NCI-H1092 treated with DMSO at 0.1 percent for 48 hours (cell line): Measurements from ENCODE around the gene LRRC8E.
"Not testable (repeated sequence)": the region's sequence is repeated elsewhere in the genome, so short reads cannot be mapped to it uniquely, and the experiment has no call there.

Experiments used
- DNase-seq: peaks from one replicate; lab custom pipeline; 2025; lab: John Stamatoyannopoulos, UW

Gene LRRC8E

DNA sequence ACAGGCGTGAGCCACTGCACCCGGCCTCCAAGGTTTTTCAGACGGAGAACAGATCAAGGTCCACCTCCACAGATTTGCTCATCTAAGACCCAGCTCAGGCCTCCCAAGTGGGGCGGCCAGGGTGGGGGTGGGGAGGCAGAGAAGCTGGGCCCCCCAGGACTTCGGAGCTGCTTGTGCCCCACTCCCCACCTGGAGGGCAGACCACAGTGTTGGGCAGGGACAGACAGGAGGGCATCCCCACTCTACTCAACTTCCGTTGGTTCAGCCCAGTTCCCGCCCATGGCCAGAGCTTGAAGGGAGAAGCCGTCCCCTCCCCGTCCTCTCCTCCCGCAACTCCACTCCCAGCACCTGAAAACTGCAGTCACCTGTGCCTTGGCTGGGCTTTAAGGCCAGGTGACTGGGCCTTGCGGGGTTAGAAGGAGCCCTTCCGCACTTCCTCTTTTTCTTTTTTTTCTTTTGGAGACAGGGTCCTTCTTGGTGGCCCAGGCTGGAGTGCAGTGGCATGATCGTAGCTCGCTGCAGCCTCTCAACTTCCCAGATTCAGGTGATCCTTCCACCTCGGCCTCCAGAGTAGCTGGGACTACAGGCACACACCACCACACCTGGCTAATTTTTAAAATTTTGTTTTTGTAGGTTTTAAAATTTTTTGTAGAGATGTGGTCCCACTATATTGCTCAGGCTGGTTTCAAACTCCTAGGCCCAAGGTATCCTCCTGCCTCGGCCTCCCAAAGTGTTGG lies 734 bp upstream of the LRRC8E start:
- DNase-seq = no peak

DNA sequence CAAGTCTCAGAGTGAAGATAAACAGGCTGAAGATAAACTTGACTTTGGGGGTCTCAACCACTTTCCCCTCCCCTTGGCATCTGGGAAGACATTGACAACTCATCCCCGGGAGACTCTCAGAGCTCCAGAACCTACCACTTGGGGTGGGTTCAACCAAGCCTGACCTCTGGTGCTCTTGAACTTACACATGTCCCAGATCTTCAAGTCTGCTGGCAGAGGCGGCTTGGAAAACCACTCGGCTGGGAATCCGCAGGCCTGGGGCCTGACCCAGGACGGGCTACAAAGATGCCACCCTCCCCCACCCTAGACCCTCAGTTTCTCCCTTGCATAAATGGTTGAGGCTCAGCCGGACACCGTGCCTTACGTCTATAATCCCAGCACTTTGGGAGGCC lies 512 bp downstream of the LRRC8E start:
- no peak for DNase-seq

- not testable (repeated sequence) for DNase-seq
These were observed 5.2 kb downstream of the LRRC8E start for GRCh38 chr19:7893362-7894101.

DNA sequence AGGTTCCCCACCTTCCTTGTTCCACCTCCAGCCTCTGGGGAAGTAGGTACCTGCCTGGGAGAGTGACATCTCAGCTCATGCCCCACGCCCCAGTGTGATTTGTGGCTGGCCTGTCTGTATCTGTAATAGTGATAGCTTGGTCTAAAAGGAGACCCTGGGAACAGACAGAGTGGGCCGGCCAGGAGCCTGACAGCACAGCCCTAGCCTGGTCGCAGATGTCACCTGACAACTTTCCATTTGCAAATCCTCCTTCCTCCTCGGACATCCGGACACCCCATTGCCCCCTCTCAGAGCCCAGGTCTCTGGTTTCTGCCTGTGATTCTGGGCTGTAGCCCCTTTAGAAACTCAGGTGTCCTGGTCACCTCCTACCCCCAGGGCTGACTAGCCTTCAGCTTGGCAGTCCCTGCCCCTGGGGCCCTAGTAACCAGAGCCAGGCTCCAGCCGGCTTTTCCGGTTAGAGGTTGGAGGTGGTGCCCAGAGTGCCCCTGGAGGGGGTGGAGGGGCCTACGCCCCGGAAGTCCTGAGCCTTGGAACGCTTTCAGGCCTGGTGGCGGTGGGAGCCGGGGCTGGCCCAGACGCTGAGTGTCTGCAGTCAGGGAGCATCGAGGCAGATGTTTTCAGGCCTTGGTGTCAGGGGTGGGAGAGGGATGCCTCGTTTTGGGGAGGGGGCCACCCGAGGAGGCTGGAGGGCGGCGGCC lies 6.5 kb downstream of the LRRC8E start:
- no peak for DNase-seq

GRCh38 chr19:7895565-7895964 lies 7.3 kb downstream of the LRRC8E start:
- no peak for DNase-seq

DNA sequence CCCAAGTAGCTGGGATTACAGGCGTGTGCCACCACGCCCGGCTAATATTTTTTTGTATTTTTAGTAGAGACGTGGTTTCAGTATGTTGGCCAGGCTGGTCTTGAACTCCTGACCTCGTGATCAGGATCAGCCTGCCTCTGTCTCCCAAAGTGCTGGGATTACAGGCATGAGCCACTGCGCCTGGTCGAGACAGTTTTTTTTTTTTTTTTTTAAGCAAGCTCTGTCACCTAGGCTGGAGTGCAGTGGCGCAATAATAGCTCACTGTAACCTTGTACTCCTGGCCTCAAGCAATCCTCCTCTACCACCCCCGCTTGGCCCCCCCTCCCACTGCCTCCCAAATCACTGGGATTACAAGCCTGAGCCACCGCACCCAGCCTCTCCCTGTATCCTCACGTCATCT lies 9.0 kb downstream of the LRRC8E start:
- DNase-seq = no peak

DNA sequence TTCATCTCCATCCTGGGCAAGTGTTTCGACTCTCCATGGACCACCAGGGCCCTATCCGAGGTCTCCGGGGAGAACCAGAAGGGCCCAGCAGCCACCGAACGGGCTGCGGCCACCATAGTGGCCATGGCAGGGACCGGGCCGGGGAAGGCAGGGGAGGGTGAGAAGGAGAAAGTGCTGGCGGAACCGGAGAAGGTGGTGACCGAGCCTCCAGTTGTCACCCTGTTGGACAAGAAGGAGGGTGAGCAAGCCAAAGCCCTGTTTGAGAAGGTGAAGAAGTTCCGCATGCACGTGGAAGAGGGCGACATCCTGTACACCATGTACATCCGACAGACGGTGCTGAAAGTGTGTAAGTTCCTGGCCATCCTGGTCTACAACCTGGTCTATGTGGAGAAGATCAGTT lies 10.7 kb downstream of the LRRC8E start:
- no peak for DNase-seq

DNA sequence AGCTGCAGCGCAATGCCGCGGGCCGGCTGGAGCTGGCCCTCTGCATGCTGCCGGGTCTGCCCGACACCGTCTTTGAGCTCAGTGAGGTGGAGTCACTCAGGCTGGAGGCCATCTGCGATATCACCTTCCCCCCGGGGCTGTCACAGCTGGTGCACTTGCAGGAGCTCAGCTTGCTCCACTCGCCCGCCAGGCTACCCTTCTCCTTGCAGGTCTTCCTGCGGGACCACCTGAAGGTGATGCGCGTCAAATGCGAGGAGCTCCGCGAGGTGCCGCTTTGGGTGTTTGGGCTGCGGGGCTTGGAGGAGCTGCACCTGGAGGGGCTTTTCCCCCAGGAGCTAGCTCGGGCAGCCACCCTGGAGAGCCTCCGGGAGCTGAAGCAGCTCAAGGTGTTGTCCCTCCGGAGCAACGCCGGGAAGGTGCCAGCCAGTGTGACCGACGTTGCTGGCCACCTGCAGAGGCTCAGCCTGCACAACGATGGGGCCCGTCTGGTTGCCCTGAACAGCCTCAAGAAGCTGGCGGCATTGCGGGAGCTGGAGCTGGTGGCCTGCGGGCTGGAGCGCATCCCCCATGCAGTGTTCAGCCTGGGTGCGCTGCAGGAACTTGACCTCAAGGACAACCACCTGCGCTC lies 11.6 kb downstream of the LRRC8E start:
- DNase-seq = no peak

GRCh38 chr19:7900401-7900870 lies 12.1 kb downstream of the LRRC8E start:
- no peak for DNase-seq

DNA sequence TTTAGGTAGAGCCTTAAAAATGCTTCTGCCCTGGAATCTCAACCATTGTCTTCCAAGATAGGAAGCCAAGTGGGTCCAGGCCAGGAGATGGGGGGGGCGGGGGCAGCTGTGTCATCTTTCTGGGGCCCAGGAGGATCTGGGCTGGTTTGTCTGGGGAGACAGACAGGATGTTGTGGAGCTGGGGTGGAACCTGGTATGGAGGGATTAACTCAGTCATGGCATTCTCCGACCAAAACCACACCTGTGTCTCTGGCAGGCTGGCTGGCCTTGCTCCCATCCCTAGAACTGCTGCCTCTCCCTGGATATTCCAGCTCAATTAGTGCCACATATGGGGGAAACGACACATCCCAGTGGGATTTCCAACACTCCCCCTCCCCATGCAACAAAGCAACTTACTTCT lies 12.6 kb downstream of the LRRC8E start:
- DNase-seq = no peak

- no peak for DNase-seq
These were observed 13.0 kb downstream of the LRRC8E start for GRCh38 chr19:7901337-7901736.

- no peak for DNase-seq
These were observed 14.5 kb downstream of the LRRC8E start for GRCh38 chr19:7902796-7903243.

- DNase-seq = peak; percentile 99
These were observed 15.1 kb downstream of the LRRC8E start, which contains the start of gene MAP2K7 for GRCh38 chr19:7903244-7904073. Gene MAP2K7 (plus strand): TSS chr19:7903877. CDS start chr19:7903945, 68 bp downstream.

- no peak for DNase-seq
These were observed 16.0 kb downstream of the LRRC8E start for GRCh38 chr19:7904074-7905020.

DNA sequence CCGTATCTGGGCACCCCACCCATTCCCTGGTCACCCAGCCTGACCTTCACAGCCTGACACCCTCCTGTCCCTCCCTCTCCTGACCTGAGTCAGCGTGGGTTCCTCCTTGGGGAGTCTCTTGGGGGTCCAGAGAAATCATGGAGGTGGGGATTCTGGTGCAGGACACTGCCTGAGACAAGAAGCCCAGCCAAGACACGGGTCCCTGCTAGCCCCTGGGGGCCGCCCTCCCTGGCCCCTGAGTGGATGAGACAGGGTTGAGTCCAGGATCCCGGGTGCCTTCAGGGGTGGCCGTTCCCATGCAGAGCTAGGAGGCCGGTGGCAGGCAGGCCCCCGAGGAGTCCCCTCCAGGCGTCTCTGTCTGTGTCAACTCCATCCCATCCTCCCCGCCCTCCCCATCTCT lies 17.0 kb downstream of the LRRC8E start:
- DNase-seq = no peak

DNA sequence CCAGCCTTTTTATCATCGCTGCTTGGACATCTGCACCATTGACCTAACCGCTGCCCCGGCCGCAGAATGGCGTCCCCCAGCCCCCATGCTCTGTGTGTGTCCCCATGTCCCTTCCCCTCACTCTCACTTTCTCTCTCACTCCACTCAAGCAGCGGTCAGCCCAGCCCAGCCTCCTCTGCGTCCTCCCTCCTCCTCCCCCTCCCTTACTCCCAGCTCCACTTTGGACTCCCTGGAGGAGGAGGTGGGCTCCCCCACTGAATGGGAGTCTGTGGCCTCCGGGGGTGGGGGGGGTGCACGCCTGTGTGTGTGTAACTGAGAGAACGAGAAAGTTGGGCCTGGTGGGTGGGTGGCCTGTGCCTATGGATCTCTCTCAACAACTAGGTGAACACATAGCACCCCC lies 17.5 kb downstream of the LRRC8E start:
- DNase-seq = no peak

GRCh38 chr19:7907122-7907521 lies 18.8 kb downstream of the LRRC8E start:
- no peak for DNase-seq

DNA sequence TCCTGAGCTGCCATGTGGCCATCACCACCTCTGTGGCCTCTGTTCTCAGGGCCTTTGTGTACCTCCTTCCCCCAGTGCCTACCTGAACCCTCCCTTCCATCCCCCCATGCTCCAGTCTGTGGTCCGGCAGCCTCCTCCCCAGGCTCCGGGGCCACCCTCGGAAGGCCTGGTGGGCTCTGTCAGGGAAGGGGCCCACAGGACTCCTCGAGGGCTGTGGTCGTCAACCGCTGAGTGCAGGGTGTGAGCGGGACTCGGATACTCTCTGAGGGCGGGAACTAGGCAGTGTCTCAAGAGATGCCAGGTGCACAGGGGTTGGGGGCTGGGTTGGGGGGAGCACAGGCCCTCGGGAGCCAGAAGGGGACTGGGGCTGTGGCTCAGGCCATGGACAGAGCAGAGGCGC lies 19.2 kb downstream of the LRRC8E start:
- no peak for DNase-seq

DNA sequence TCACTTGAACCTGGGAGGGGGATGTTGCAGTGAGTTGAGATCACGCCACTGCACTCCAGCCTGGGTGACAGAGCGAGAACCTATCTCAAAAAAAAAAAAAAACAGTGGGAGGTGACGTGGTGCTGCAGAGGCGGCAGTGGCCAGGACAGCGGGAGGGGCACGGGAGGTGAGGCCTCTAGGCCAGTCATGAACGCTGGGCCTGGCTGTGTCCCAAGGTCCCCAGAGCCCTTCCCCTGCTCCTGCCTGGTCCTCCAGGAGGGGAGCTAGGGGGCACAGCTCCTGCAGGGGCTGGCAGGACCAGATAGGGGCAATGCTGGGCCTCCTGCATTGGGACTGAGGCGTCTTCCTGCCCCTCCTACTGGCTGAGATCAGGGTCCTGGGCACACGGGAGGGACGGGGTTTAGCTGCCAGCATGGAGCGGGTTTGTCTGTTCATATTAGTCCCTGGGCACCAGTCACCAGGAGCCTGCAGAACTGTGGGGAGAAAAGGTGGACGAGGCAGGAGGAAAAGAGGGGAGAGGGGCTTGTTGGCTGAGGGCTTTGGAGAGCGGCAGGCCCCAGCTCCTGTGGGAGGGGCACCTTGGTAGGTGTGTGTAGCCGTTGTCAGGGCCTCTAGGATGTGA lies 19.9 kb downstream of the LRRC8E start:
- DNase-seq = no peak
